ENCODE data around the gene ALDH1A1. TPM values are rescaled to one million over a fixed set of nuclear protein-coding genes. Genes with fewer than 3 reads are reported as not detected.

Gene ALDH1A1
- total RNA-seq, 1 experiment from 2014 or later, result 2.3 TPM

DNA sequence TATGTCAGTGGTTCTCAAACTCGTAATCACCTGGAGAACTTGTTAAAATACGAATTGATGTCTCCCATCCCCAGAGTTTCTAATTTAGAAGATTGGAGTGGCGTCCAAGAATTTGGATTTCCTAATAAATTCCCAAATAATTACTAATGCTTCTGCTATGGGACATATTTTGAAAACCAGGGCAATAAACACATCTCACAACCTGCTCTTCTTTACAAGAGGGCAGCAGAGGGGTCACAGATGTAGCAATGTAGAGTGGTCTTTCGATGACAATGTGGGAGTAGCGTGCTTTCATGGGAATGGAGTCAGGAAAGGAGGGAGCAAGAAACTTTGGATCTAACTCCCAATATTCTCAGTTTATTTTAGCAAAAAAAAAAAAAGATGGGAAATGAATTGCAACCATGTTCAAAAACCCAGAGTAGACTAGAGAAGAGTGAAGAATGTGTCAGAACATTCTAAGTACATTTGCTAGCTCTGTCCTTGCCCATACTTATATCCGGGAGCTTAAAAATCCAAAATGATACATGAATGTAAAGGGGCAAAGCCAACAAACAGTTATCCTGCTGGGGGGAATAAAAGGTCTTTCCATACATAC, 33.8 kb upstream of the ALDH1A1 start:
- Histone ChIP-seq H3K79me2 (ENCODE audit: low read depth) (no peaks in the 10 kb centered on the region), H3K9me3 (ENCODE audit: insufficient read depth, low read depth) (no peaks in the 10 kb centered on the region), H3K27ac (no peak overlapping the region), H3K9me2 (ENCODE audit: insufficient read depth) (no peaks in the 10 kb centered on the region), H2AFZ (no peak overlapping the region), H3K4me3 (no peak overlapping the region), H3K27me3 (ENCODE audit: insufficient read depth, low read depth) (no peaks in the 10 kb centered on the region), H3K4me2 (no peak overlapping the region), H3K36me3 (ENCODE audit: low read depth) (no peaks in the 10 kb centered on the region), H3K4me1 (replicated peaks; ENCODE audit: insufficient read depth) (no peaks in the 10 kb centered on the region), H3F3A (ENCODE audit: insufficient read depth, low read depth) (no peaks in the 10 kb centered on the region), H4K20me1 (ENCODE audit: insufficient read depth) (no peaks in the 10 kb centered on the region)
- no TSS peak for BruUV-seq (replicated peaks)
- intact Hi-C loops (cut with micrococcal nuclease; ENCODE audit: unreplicated experiment), result no loop called here
- POLR2A ChIA-PET (ENCODE audit: unreplicated experiment), result no interaction called here
- no peak for DNase-seq
- CTCF ChIA-PET, result no interaction called here
- TF ChIP-seq, protein P1, sequence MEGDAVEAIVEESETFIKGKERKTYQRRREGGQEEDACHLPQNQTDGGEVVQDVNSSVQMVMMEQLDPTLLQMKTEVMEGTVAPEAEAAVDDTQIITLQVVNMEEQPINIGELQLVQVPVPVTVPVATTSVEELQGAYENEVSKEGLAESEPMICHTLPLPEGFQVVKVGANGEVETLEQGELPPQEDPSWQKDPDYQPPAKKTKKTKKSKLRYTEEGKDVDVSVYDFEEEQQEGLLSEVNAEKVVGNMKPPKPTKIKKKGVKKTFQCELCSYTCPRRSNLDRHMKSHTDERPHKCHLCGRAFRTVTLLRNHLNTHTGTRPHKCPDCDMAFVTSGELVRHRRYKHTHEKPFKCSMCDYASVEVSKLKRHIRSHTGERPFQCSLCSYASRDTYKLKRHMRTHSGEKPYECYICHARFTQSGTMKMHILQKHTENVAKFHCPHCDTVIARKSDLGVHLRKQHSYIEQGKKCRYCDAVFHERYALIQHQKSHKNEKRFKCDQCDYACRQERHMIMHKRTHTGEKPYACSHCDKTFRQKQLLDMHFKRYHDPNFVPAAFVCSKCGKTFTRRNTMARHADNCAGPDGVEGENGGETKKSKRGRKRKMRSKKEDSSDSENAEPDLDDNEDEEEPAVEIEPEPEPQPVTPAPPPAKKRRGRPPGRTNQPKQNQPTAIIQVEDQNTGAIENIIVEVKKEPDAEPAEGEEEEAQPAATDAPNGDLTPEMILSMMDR (conservative IDR thresholded peaks at IDR 0.05), result no peak
- no peak for TF ChIP-seq EZH2 (IDR thresholded peaks at IDR 0.05; ENCODE audit: low read depth)

DNA sequence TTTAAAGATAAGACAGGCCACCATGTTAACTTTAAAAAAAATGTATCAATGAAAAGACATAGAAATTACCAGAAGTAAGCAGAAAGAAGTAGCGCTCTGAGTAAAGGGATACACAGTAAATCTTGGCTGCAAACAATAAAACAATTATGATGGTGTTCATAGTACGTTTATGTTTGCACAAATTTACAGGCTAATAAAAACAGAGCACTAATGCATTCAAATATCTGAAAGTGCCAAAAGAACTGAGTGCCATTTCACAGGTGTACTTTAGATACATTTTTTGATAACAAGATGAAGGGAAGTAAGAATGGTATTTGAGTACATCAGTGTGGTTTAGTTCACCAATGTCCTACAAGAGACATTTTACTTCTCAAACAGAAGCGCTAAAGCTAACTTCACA, 32.9 kb upstream of the ALDH1A1 start:
- no peaks in the 10 kb centered on the region for H3F3A ChIP-seq (ENCODE audit: insufficient read depth, low read depth)
- ChIA-PET CTCF (no interaction called here), POLR2A (ENCODE audit: unreplicated experiment) (no interaction called here)
- H3K4me1 ChIP-seq (replicated peaks; ENCODE audit: insufficient read depth), result no peaks in the 10 kb centered on the region
- no peak overlapping the region for H3K4me3 ChIP-seq
- peak overlapping the region; percentile 21; the same call in 1 of the 2 replicates for H2AFZ ChIP-seq
- no peaks in the 10 kb centered on the region for H3K9me2 ChIP-seq (ENCODE audit: insufficient read depth)
- H3K4me2 ChIP-seq, result no peak overlapping the region
- H4K20me1 ChIP-seq (ENCODE audit: insufficient read depth), result no peaks in the 10 kb centered on the region
- TF ChIP-seq, protein P1 (conservative IDR thresholded peaks at IDR 0.05), result no peak
- no peak for TF ChIP-seq EZH2 (IDR thresholded peaks at IDR 0.05; ENCODE audit: low read depth)
- no peak for DNase-seq
- no TSS peak for BruUV-seq (replicated peaks)
- no peak overlapping the region for H3K27ac ChIP-seq
- intact Hi-C loops (cut with micrococcal nuclease; ENCODE audit: unreplicated experiment), result no loop called here
- H3K36me3 ChIP-seq (ENCODE audit: low read depth), result no peaks in the 10 kb centered on the region
- H3K9me3 ChIP-seq (ENCODE audit: insufficient read depth, low read depth), result no peaks in the 10 kb centered on the region
- H3K27me3 ChIP-seq (ENCODE audit: insufficient read depth, low read depth), result no peaks in the 10 kb centered on the region
- H3K79me2 ChIP-seq (ENCODE audit: low read depth), result no peaks in the 10 kb centered on the region

DNA sequence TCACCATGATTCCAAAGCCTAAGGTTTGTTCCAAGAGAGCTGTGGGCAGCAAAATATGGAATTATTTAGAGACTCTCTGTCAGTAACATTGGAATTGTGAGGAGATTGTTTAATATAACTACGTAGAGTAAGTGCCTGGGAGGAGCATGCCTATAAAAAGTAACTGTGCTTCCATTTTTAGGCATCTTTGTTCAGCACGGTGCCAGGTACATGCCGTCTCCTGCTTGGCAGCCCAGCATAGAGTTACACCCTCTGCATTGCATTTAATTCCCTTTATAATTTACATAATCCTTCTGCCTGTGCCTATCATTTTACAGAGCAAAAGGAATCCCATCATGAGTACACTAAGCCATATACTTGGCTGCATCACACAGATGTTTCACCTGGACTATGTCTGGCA, 32.1 kb upstream of the ALDH1A1 start:
- Histone ChIP-seq H3K4me2 (no peak overlapping the region), H3K9me2 (ENCODE audit: insufficient read depth) (no peaks in the 10 kb centered on the region), H2AFZ (no peak overlapping the region), H3K36me3 (ENCODE audit: low read depth) (no peaks in the 10 kb centered on the region), H4K20me1 (ENCODE audit: insufficient read depth) (no peaks in the 10 kb centered on the region), H3F3A (ENCODE audit: insufficient read depth, low read depth) (no peaks in the 10 kb centered on the region), H3K4me1 (replicated peaks; ENCODE audit: insufficient read depth) (no peaks in the 10 kb centered on the region), H3K79me2 (ENCODE audit: low read depth) (no peaks in the 10 kb centered on the region), H3K27me3 (ENCODE audit: insufficient read depth, low read depth) (no peaks in the 10 kb centered on the region), H3K4me3 (no peak overlapping the region), H3K27ac (no peak overlapping the region), H3K9me3 (ENCODE audit: insufficient read depth, low read depth) (no peaks in the 10 kb centered on the region)
- TF ChIP-seq, protein P1 (conservative IDR thresholded peaks at IDR 0.05), result no peak
- TF ChIP-seq EZH2 (IDR thresholded peaks at IDR 0.05; ENCODE audit: low read depth), result no peak
- DNase-seq, result no peak
- no TSS peak for BruUV-seq (replicated peaks)
- CTCF ChIA-PET, result interaction anchor here (0.6 kb wide), 1 partner anchor 127 kb away, joined by 3 read pairs; no protein-coding TSS in a partner anchor
- intact Hi-C loops (cut with micrococcal nuclease; ENCODE audit: unreplicated experiment), result loop anchor here (5.0 kb wide), 2 partner anchors 37 to 192 kb away; no protein-coding TSS in a partner anchor
- POLR2A ChIA-PET (ENCODE audit: unreplicated experiment), result no interaction called here

All from PC-9 (cell line).